Measurements from ENCODE around the gene SDR39U1. TPM values are rescaled to one million over a fixed set of nuclear protein-coding genes. Genes with fewer than 3 reads are reported as not detected.

SDR39U1 gene
- total and polyA plus RNA-seq, 2 experiments from 2014 or later: 34.1 to 99.7 TPM

GRCh38 chr14:24399447-24399822 lies 43.1 kb downstream of the SDR39U1 start:
- Histone ChIP-seq H3K27ac (peak overlapping the region; percentile 95), H2AFZ (peak overlapping the region; percentile 37)
- WGBS (ENCODE audit: low lambda C conversion rate, missing lambda C conversion rate): 13% methylated on average over 8 of the region's 8 CpGs

DNA sequence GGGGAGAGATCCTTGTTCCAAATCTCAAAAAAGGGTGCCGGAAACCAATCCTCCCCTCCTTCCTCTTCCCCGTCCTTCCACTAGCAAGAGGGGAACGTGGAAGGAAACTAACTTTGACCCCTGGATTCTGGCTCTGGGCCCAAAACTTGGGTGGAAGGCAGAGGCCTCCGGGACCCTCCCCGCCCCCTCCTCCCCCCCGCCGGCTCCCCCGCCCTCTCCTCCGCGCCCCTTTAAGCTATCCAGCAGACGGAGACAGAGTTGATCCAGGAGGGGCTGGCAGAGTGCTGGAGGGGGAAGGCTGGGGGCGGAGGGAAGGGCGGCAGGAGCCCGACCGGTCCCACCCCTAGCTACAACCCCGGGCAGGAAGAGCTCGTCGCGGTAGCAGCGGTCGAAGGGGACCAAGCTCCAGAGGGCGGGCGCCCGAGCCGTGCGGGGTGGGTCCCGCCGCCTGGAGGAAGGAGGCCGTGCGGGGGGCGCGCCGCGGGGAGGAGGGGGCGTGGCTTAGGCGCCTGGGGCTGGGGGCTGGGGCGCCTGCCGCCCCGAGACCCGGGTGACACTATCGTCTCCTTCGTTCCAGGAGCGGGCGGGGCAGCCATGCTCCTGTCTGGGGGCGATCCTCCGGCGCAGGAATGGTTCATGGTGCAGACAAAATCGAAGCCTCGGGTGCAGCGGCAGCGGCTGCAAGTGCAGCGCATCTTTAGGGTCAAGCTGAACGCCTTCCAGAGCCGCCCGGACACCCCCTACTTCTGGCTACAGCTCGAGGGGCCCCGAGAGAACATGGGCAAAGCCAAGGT lies 43.7 kb downstream of the SDR39U1 start, which contains the start of gene NYNRIN:
TSS of gene NYNRIN (plus strand) at position 351 of the 794 bp plus-strand sequence. CDS start at position 595, 244 bp downstream.
- Histone ChIP-seq H3K9me2 (replicated peaks; ENCODE audit: insufficient read depth) (no peaks in the 10 kb centered on the region), H2AFZ (peak within 1 kb of the TSS; percentile 37), H3K27me3 (no peaks in the 10 kb centered on the region), H3K27ac (peak within 1 kb of the TSS; percentile 95), H3K4me2 (peak within 1 kb of the TSS; percentile 92), H3K4me1 (ENCODE audit: insufficient read depth) (peaks cover 54% of the 10 kb centered on the region), H3K36me3 (replicated peaks; ENCODE audit: insufficient read depth, low read depth) (no peaks in the 10 kb centered on the region), H3K79me2 (peaks cover 49% of the 10 kb centered on the region), H3K4me3 (peak within 1 kb of the TSS; percentile 60), H3K9me3 (ENCODE audit: low read depth) (no peaks in the 10 kb centered on the region), H4K20me1 (ENCODE audit: insufficient read depth, poor library complexity, severe bottlenecking) (peaks cover 5% of the 10 kb centered on the region)
- peak; percentile 79 for DNase-seq (ENCODE audit: low spot score)
- WGBS (ENCODE audit: low lambda C conversion rate, missing lambda C conversion rate): 0% methylated on average over 8 of the region's 57 CpGs
- TF ChIP-seq, protein P1, sequence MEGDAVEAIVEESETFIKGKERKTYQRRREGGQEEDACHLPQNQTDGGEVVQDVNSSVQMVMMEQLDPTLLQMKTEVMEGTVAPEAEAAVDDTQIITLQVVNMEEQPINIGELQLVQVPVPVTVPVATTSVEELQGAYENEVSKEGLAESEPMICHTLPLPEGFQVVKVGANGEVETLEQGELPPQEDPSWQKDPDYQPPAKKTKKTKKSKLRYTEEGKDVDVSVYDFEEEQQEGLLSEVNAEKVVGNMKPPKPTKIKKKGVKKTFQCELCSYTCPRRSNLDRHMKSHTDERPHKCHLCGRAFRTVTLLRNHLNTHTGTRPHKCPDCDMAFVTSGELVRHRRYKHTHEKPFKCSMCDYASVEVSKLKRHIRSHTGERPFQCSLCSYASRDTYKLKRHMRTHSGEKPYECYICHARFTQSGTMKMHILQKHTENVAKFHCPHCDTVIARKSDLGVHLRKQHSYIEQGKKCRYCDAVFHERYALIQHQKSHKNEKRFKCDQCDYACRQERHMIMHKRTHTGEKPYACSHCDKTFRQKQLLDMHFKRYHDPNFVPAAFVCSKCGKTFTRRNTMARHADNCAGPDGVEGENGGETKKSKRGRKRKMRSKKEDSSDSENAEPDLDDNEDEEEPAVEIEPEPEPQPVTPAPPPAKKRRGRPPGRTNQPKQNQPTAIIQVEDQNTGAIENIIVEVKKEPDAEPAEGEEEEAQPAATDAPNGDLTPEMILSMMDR (IDR thresholded peaks at IDR 0.05; ENCODE audit: poor library complexity): no peak
- TF ChIP-seq EZH2 (IDR thresholded peaks at IDR 0.05; ENCODE audit: borderline replicate concordance) (no peak), EZH2phosphoT487 (IDR thresholded peaks at IDR 0.05; ENCODE audit: low read depth, severe bottlenecking, unreplicated experiment) (no peak)

More at GRCh38 chr14:24399447-24399822, 43.1 kb downstream of the SDR39U1 start:
- DNase-seq (ENCODE audit: low spot score): peak; percentile 31
- Histone ChIP-seq H3K36me3 (replicated peaks; ENCODE audit: insufficient read depth, low read depth) (no peaks in the 10 kb centered on the region), H4K20me1 (ENCODE audit: insufficient read depth, poor library complexity, severe bottlenecking) (peaks cover 10% of the 10 kb centered on the region), H3K4me1 (ENCODE audit: insufficient read depth) (peaks cover 60% of the 10 kb centered on the region), H3K4me2 (peak overlapping the region; percentile 92), H3K4me3 (peak overlapping the region; percentile 60), H3K79me2 (peaks cover 55% of the 10 kb centered on the region), H3K9me3 (ENCODE audit: low read depth) (no peaks in the 10 kb centered on the region), H3K27me3 (no peaks in the 10 kb centered on the region), H3K9me2 (replicated peaks; ENCODE audit: insufficient read depth) (no peaks in the 10 kb centered on the region)
- TF ChIP-seq, protein P1 (IDR thresholded peaks at IDR 0.05; ENCODE audit: poor library complexity): no peak
- TF ChIP-seq EZH2 (IDR thresholded peaks at IDR 0.05; ENCODE audit: borderline replicate concordance): no peak
- TF ChIP-seq EZH2phosphoT487 (IDR thresholded peaks at IDR 0.05; ENCODE audit: low read depth, severe bottlenecking, unreplicated experiment): no peak

DNA sequence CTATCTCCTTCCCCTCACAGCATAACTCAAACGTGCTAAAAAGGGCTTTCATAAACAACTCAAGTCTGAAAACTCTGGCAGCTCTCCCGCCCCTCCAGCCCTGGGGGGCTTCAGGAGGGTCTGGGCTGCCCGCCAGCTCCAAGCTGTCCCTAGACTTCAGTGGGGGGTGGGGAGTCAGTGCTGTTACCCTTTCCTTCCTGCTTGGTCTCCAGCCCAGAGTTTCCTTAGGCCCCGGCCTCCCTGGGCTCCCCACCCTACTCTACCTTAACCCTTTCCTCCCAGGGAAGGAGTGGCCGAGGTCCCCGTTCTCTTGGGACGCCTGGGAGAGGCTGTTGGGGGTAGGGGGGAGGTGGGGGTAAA lies 44.3 kb downstream of the SDR39U1 start:
- Histone ChIP-seq H2AFZ (peak overlapping the region; percentile 36), H4K20me1 (ENCODE audit: insufficient read depth, poor library complexity, severe bottlenecking) (peaks cover under 1% of the 10 kb centered on the region), H3K9me2 (replicated peaks; ENCODE audit: insufficient read depth) (no peaks in the 10 kb centered on the region), H3K4me2 (peak overlapping the region; percentile 92), H3K4me1 (ENCODE audit: insufficient read depth) (peaks cover 48% of the 10 kb centered on the region), H3K27ac (peak overlapping the region; percentile 95), H3K4me3 (peak overlapping the region; percentile 60), H3K27me3 (no peaks in the 10 kb centered on the region), H3K9me3 (ENCODE audit: low read depth) (no peaks in the 10 kb centered on the region), H3K36me3 (replicated peaks; ENCODE audit: insufficient read depth, low read depth) (no peaks in the 10 kb centered on the region), H3K79me2 (peaks cover 44% of the 10 kb centered on the region)
- TF ChIP-seq EZH2phosphoT487 (IDR thresholded peaks at IDR 0.05; ENCODE audit: low read depth, severe bottlenecking, unreplicated experiment) (no peak), EZH2 (IDR thresholded peaks at IDR 0.05; ENCODE audit: borderline replicate concordance) (no peak)
- 13% methylated on average over 6 of the region's 7 CpGs for WGBS (ENCODE audit: low lambda C conversion rate, missing lambda C conversion rate)
- peak; percentile 73 for DNase-seq (ENCODE audit: low spot score)

DNA sequence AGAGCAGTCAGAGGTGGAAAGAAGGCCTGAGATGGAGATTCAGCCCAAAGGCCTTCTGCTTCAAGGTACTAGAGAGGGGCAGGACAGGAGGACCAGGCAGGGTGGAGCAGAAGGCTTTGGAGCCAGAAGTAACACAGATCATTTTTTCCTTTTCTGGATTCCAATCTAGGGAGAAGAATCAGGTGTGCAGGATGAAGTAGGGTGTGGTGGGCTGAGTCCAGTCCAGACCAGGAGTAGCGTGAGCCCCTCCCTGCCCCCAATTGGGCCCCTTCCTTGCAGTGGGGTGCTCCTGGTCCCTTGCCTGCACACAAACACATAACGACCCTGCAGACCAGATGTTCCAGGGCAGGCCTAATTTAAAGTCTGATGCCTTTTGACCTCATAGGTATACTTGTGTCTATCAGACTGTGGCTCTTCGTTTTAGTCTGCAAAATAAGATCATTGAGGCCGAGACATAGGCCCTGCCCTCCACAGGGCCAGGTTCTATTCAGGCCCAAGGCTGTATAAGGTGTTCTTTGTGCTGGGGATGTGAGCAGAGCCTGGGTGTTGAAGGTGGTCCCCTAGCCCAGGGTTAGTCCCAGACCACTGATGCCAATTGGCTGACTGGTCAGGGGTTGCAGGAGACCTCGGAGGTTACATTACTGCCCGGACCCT lies 44.8 kb downstream of the SDR39U1 start:
- 55% methylated on average over 6 of the region's 6 CpGs for WGBS (ENCODE audit: low lambda C conversion rate, missing lambda C conversion rate)
- TF ChIP-seq EZH2 (IDR thresholded peaks at IDR 0.05; ENCODE audit: borderline replicate concordance): no peak
- TF ChIP-seq, protein P1 (IDR thresholded peaks at IDR 0.05; ENCODE audit: poor library complexity): no peak
- peak overlapping the region; percentile 95 for H3K27ac ChIP-seq
- peaks cover 46% of the 10 kb centered on the region for H3K4me1 ChIP-seq (ENCODE audit: insufficient read depth)
- no peaks in the 10 kb centered on the region for H4K20me1 ChIP-seq (ENCODE audit: insufficient read depth, poor library complexity, severe bottlenecking)
- H3K36me3 ChIP-seq (replicated peaks; ENCODE audit: insufficient read depth, low read depth): no peaks in the 10 kb centered on the region
- H3K9me2 ChIP-seq (replicated peaks; ENCODE audit: insufficient read depth): no peaks in the 10 kb centered on the region
- H3K27me3 ChIP-seq: no peaks in the 10 kb centered on the region
- peaks cover 39% of the 10 kb centered on the region for H3K79me2 ChIP-seq
- H3K4me2 ChIP-seq: peak overlapping the region; percentile 92
- H2AFZ ChIP-seq: no peak overlapping the region
- DNase-seq (ENCODE audit: low spot score): no peak
- H3K4me3 ChIP-seq: no peak overlapping the region
- no peaks in the 10 kb centered on the region for H3K9me3 ChIP-seq (ENCODE audit: low read depth)

All from hepatocyte (in vitro differentiated cells).